Ovary (tissue), 10 donors: ENCODE data around the gene TFAM. TPM values are rescaled to one million over a fixed set of nuclear protein-coding genes. Genes with fewer than 3 reads are reported as not detected.
A peak's percentile ranks its signal among the peaks of the same experiment; 100 is the strongest.

Experiments used
- DNase-seq, 5 donors: peaks; one replicate each; pipeline ENCODE4 v3.0.0-alpha.2; 2019 to 2020
- H3K27ac ChIP-seq, 2 donors: fragments of 200-600 bp; one replicate each; pipeline versions ENCODE4 v1.5.1 to v1.8.0; 2019 to 2022
- H3K27me3 ChIP-seq: fragments of 200-600 bp; one replicate; pipeline ENCODE4 v1.8.0; 2022
- H3K36me3 ChIP-seq: fragments of 200-600 bp; sonication (generic); one replicate; pipeline ENCODE4 v1.5.1; 2019
- H3K4me1 ChIP-seq: one replicate; pipeline ENCODE4 v1.8.1; 2013; ENCODE audit warnings: mild to moderate bottlenecking, moderate library complexity; ENCODE audit not compliant: insufficient read depth
- H3K4me3 ChIP-seq: fragments of 200-600 bp; sonication (generic); one replicate; pipeline ENCODE4 v1.5.1; 2017
- H3K9me3 ChIP-seq, 2 donors: fragments of 200-600 bp in 1 of 2; sonication (generic) in 1 of 2; one replicate each; pipeline versions ENCODE4 v1.5.1 to v1.8.1; 2013 to 2019; ENCODE audit warnings: mild to moderate bottlenecking in 1 of 2, moderate library complexity in 1 of 2
- CTCF ChIP-seq, 3 donors: fragments of 450-650 bp in 2 of 3; fragments of 200-600 bp in 1 of 3; IDR thresholded peaks; one replicate each; pipeline versions ENCODE4 v1.5.1 to v1.8.0; 2016 to 2022; ENCODE audit warnings: antibody characterized with exemption in 3 of 3, mild to moderate bottlenecking in 1 of 3
- EP300 ChIP-seq: sonication (generic); formaldehyde crosslinking; IDR thresholded peaks from one replicate; pipeline ENCODE4 v1.6.1; 2017; ENCODE audit warnings: antibody characterized with exemption
- POLR2A ChIP-seq: fragments of 450-650 bp; IDR thresholded peaks from one replicate; pipeline ENCODE4 v1.6.1; 2017; ENCODE audit warnings: antibody characterized with exemption, mild to moderate bottlenecking, moderate library complexity
- WGBS, 3 donors: extraction: QIAGEN DNeasy Blood & Tissue Kit in 1 of 3; methylation state at CpG; one replicate each; pipeline versions ENCODE4 v1.1.5 to v1.1.7; 2013 to 2017; 5-methylcytosine and 5-hydroxymethylcytosine counted together
- intact Hi-C, 4 donors: fragments of 100-400 bp; cut with DNase I; formaldehyde crosslinking; loops; one replicate each; pipeline versions ENCODE4 v1.11.0 to v1.15.1; 2022 to 2023
- long read RNA-seq, 3 donors: library from polyadenylated mRNA in 2 of 3; unstranded in 2 of 3; transcript quantifications; one replicate each; pipeline ENCODE4 v2.0.0 and lab custom pipeline, GENCODE V29; 2021 to 2026
- polyA plus RNA-seq, 2 donors: library from polyadenylated mRNA; stranded (reverse); fragments of 200-250 nt in 1 of 2; fragments of 350-450 nt in 1 of 2; fragmentation: Illumina TruSeq in 1 of 2; extraction: RNeasy Lipid Tissue Mini Kit (QIAGEN cat#74804) in 1 of 2; gene quantifications; one replicate each; pipeline ENCODE4 v1.2.3, GENCODE V29; 2013 to 2014
- total RNA-seq, 7 donors: library from RNA; depleted of rRNA in 2 of 7; stranded (reverse); fragments of >200 nt in 2 of 7; fragmentation: NEBNext Ultra II Directional in 3 of 7; extraction: Animal tissue kit (Norgen Biotek cat#: 25700) in 3 of 7; gene quantifications; one replicate each; pipeline versions ENCODE4 v1.1.0 to v1.2.4, GENCODE V29; 2016 to 2023
- donor health status: DM: no; HTN: no; CAD: no; lungs with moderate emphysema.
- donor health status: DM: no; HTN: no; CAD: no.
- donor health status: Bipolar disorder and iron deficiency.
- donor health status: DM: yes; HTN: yes; CAD: no.
- donor health status: DM: no; HTN: no; CAD: no.
- donor health status: DM: yes; HTN: yes; CAD: no.

TFAM gene
- total RNA-seq, result 10 to 100 TPM; 17.6 to 46.6 (median 38.2) TPM
- polyA plus RNA-seq, result 10 to 100 TPM; 12.0 to 17.8 TPM
- long read RNA-seq, donor 1, full-length matches to known transcripts, result 4 of 7 reads
- long read RNA-seq, donor 1, partial matches to known transcripts, result 1 of 7 reads
- long read RNA-seq, donor 1, other reads (novel, unspliced or antisense), result 2 of 7 reads
- long read RNA-seq, donor 2, full-length matches to known transcripts, result 21 of 63 reads
- long read RNA-seq, donor 2, partial matches to known transcripts, result 42 of 63 reads
- long read RNA-seq, donor 2, other reads (novel, unspliced or antisense), result 0 of 63 reads
- long read RNA-seq, donor 3, full-length matches to known transcripts, result 12 of 15 reads
- long read RNA-seq, donor 3, partial matches to known transcripts, result 1 of 15 reads
- long read RNA-seq, donor 3, other reads (novel, unspliced or antisense), result 2 of 15 reads

- Histone ChIP-seq H3K9me3 (no peaks in the 10 kb centered on the region), H3K4me3 (peak within 1 kb of the TSS; percentile 66), H3K4me1 (no peaks in the 10 kb centered on the region), H3K27ac (peak within 1 kb of the TSS; percentile 26 to 86), H3K36me3 (no peaks in the 10 kb centered on the region), H3K27me3 (no peaks in the 10 kb centered on the region)
- intact Hi-C loops, result no loop called here
- TF ChIP-seq POLR2A (peak; percentile 87), EP300 (no peak), CTCF (IDR thresholded peaks at IDR 0.05) (peak; percentile 62 to 80 (median 75))
- DNase-seq, result peak; percentile 94 to 99 (median 98)
- WGBS, 3 donors, result 0 to 1% (median 0%) methylated on average over 57 to 65 of the region's 65 CpGs
These were observed at the start of gene TFAM for GRCh38 chr10:58384999-58385783. TFAM (plus strand) TSS chr10:58385410; CDS start chr10:58385548, 138 bp downstream.

- no peak overlapping the region for H3K27ac ChIP-seq
- H3K9me3 ChIP-seq, result no peaks in the 10 kb centered on the region
- no peak overlapping the region for H3K4me3 ChIP-seq
- intact Hi-C loops, result no loop called here
- DNase-seq, result no peak
- 91 to 97% (median 93%) methylated on average over 4 of the region's 4 CpGs for WGBS, 3 donors
- no peaks in the 10 kb centered on the region for H3K36me3 ChIP-seq
- H3K27me3 ChIP-seq, result no peaks in the 10 kb centered on the region
- no peaks in the 10 kb centered on the region for H3K4me1 ChIP-seq
- TF ChIP-seq CTCF (IDR thresholded peaks at IDR 0.05), result no peak
- no peak for TF ChIP-seq POLR2A
These were observed 49.0 kb upstream of the TFAM start for GRCh38 chr10:58336242-58336641.

DNA sequence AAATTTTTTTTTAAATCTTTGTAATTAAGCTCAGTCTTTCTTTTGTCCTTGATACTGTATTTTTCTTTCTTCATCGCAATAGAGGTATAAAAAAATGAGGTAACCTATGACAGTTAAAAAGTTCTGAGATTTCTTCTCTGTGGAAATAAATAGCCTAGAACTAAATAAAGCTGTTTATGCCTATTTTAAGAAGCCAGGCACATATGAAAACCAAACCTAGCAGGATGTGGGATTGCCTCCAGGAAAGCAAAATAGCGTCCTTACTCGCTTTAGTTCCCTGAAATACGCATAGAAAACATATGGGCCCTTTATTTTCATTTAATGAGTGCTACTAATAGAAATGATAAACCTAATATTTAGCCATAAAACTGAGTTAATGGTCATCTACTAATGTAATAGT lies 43.8 kb upstream of the TFAM start:
- Histone ChIP-seq H3K27ac (no peak overlapping the region), H3K4me1 (no peaks in the 10 kb centered on the region), H3K9me3 (no peaks in the 10 kb centered on the region), H3K27me3 (no peaks in the 10 kb centered on the region), H3K36me3 (no peaks in the 10 kb centered on the region), H3K4me3 (no peak overlapping the region)
- DNase-seq, result no peak
- TF ChIP-seq EP300, result no peak
- intact Hi-C loops, result no loop called here
- WGBS, 3 donors, result 78 to 91% (median 85%) methylated on average over 4 of the region's 4 CpGs

- H3K9me3 ChIP-seq, result no peaks in the 10 kb centered on the region
- intact Hi-C loops, result no loop called here
- no peaks in the 10 kb centered on the region for H3K4me1 ChIP-seq
- H3K27me3 ChIP-seq, result no peaks in the 10 kb centered on the region
- 73 to 93% (median 87%) methylated on average over 1 of the region's 1 CpG for WGBS, 3 donors
- no peak for DNase-seq
- TF ChIP-seq CTCF (IDR thresholded peaks at IDR 0.05) (no peak), POLR2A (no peak), EP300 (no peak)
- H3K36me3 ChIP-seq, result no peaks in the 10 kb centered on the region
- H3K4me3 ChIP-seq, result no peak overlapping the region
- no peak overlapping the region for H3K27ac ChIP-seq
These were observed 43.3 kb upstream of the TFAM start for GRCh38 chr10:58341947-58342346.

DNA sequence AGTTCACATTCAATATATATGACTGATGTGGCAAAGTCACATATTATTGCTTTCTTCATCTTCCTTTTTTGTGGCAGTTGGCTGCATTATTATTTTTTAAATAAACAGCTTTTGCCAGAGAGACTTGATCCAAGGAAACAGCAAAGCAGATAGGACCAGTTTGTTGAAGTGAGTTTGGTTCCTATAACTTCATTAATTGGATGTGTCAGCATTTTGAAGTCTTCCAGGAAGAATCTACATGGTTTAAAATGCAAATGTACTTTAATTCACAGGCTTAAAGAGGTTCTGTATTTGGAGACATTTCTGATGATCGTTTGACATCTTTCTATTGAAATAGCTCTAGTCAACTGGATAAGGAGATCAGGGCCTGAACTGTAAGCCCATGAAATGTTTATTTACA lies 37.2 kb upstream of the TFAM start:
- no peak for DNase-seq
- no peak for TF ChIP-seq EP300
- no peak for TF ChIP-seq POLR2A
- TF ChIP-seq CTCF (IDR thresholded peaks at IDR 0.05), result no peak
- intact Hi-C loops, result no loop called here

More for the DNA sequence above, 37.2 kb upstream of the TFAM start:
- H3K4me1 ChIP-seq, result no peaks in the 10 kb centered on the region
- H3K4me3 ChIP-seq, result no peak overlapping the region
- no peak overlapping the region for H3K27ac ChIP-seq
- H3K9me3 ChIP-seq, result no peaks in the 10 kb centered on the region
- 43 to 69% (median 60%) methylated on average over 1 of the region's 1 CpG for WGBS, 3 donors
- no peaks in the 10 kb centered on the region for H3K36me3 ChIP-seq
- H3K27me3 ChIP-seq, result no peaks in the 10 kb centered on the region
